GM19463 (cell line): ENCODE data around the gene RGS18.
"Not testable (repeated sequence)": the region's sequence is repeated elsewhere in the genome, so short reads cannot be mapped to it uniquely, and the experiment has no call there.

Experiments used
- ATAC-seq: cut with Tn5 transposase; IDR thresholded peaks from one replicate; pipeline ENCODE4 v1.9.1; 2021; ENCODE audit warnings: mild to moderate bottlenecking, moderate library complexity; ENCODE audit not compliant: unreplicated experiment

RGS18 gene

GRCh38 chr1:192158181-192158580 is at the start of gene RGS18:
Gene RGS18 (plus strand): TSS chr1:192158462. CDS start chr1:192158638, 176 bp downstream.
- ATAC-seq, result no peak

- ATAC-seq, result no peak
Measured at GRCh38 chr1:192109576-192109975, 48.7 kb upstream of the RGS18 start.

- no peak for ATAC-seq
Measured at GRCh38 chr1:192115000-192115399, 43.3 kb upstream of the RGS18 start.

GRCh38 chr1:192118881-192119405 is 39.3 kb upstream of the RGS18 start:
- ATAC-seq, result no peak

- ATAC-seq, result no peak
Measured at GRCh38 chr1:192119701-192120100, 38.6 kb upstream of the RGS18 start.

GRCh38 chr1:192122668-192123067 is 35.6 kb upstream of the RGS18 start:
- ATAC-seq, result no peak

GRCh38 chr1:192123212-192123611 is 35.0 kb upstream of the RGS18 start:
- no peak for ATAC-seq

GRCh38 chr1:192126030-192126619 is 32.1 kb upstream of the RGS18 start:
- no peak for ATAC-seq

- ATAC-seq, result no peak
Measured at GRCh38 chr1:192130175-192130574, 28.1 kb upstream of the RGS18 start.

- not testable (repeated sequence) for ATAC-seq
Measured at GRCh38 chr1:192130865-192131264, 27.4 kb upstream of the RGS18 start.

- no peak for ATAC-seq
Measured at GRCh38 chr1:192131914-192132313, 26.3 kb upstream of the RGS18 start.

GRCh38 chr1:192133350-192133926 is 24.8 kb upstream of the RGS18 start:
- ATAC-seq, result no peak

GRCh38 chr1:192140382-192140781 is 17.9 kb upstream of the RGS18 start:
- no peak for ATAC-seq

- no peak for ATAC-seq
Measured at GRCh38 chr1:192147221-192147620, 11.0 kb upstream of the RGS18 start.

GRCh38 chr1:192147696-192148095 is 10.6 kb upstream of the RGS18 start:
- no peak for ATAC-seq

GRCh38 chr1:192151176-192151575 is 7.1 kb upstream of the RGS18 start:
- ATAC-seq, result no peak

- no peak for ATAC-seq
Measured at GRCh38 chr1:192153276-192153675, 5.0 kb upstream of the RGS18 start.

- ATAC-seq, result no peak
Measured at GRCh38 chr1:192157067-192157466, 1.2 kb upstream of the RGS18 start.

GRCh38 chr1:192159014-192159413 is 752 bp downstream of the RGS18 start:
- ATAC-seq, result no peak

GRCh38 chr1:192159781-192160180 is 1.5 kb downstream of the RGS18 start:
- ATAC-seq, result no peak

- ATAC-seq, result no peak
Measured at GRCh38 chr1:192160196-192160595, 1.9 kb downstream of the RGS18 start.

GRCh38 chr1:192161976-192162375 is 3.7 kb downstream of the RGS18 start:
- no peak for ATAC-seq

GRCh38 chr1:192162376-192162775 is 4.1 kb downstream of the RGS18 start:
- ATAC-seq, result no peak
